Measurements from ENCODE around the gene NCCRP1. TPM values are rescaled to one million over a fixed set of nuclear protein-coding genes. Genes with fewer than 3 reads are reported as not detected.
"Not testable (repeated sequence)": the region's sequence is repeated elsewhere in the genome, so short reads cannot be mapped to it uniquely, and the experiment has no call there.

NCCRP1 gene
- total RNA-seq, 1 donor from 2014 or later = 1.9 TPM

- no peak for DNase-seq (ENCODE audit: low spot score)
- Histone ChIP-seq H4K20me1 (ENCODE audit: low read depth) (no peaks in the 10 kb centered on the region), H3K4me3 (no peak overlapping the region), H3K36me3 (no peaks in the 10 kb centered on the region), H3F3A (ENCODE audit: low read depth) (no peaks in the 10 kb centered on the region), H3K9ac (no peak overlapping the region), H3K4me1 (no peaks in the 10 kb centered on the region), H3K9me3 (ENCODE audit: low read depth) (no peaks in the 10 kb centered on the region), H2AFZ (replicated peaks) (no peak overlapping the region), H3K27me3 (peaks cover 24% of the 10 kb centered on the region), H3K79me2 (ENCODE audit: low read depth) (no peaks in the 10 kb centered on the region), H3K27ac (no peak overlapping the region), H3K4me2 (no peak overlapping the region)
- no peaks in the 10 kb centered on the region for H3K4me1 Mint-ChIP-seq
- TF ChIP-seq EZH2 (IDR thresholded peaks at IDR 0.05) (no peak), CTCF (IDR thresholded peaks at IDR 0.05) (no peak), EZH2phosphoT487 (IDR thresholded peaks at IDR 0.05) (no peak)
- peak overlapping the region; percentile 9 for H3K4me3 Mint-ChIP-seq
- peaks cover 13% of the 10 kb centered on the region for H3K27me3 Mint-ChIP-seq (ENCODE audit: insufficient read depth, low read depth)
- H3K36me3 Mint-ChIP-seq = no peaks in the 10 kb centered on the region
- H3K9me3 Mint-ChIP-seq = peaks cover 3% of the 10 kb centered on the region
- H3K27ac Mint-ChIP-seq = no peak overlapping the region
Observed at GRCh38 chr19:39217094-39217493, 20.3 kb downstream of the NCCRP1 start.

- no peaks in the 10 kb centered on the region for H3F3A ChIP-seq (ENCODE audit: low read depth)
- H3K9me3 Mint-ChIP-seq = peaks cover 3% of the 10 kb centered on the region
- peaks cover 30% of the 10 kb centered on the region for H3K27me3 ChIP-seq
- no peak overlapping the region for H3K4me3 ChIP-seq
- no peak overlapping the region for H3K27ac Mint-ChIP-seq
- no peak overlapping the region for H3K4me3 Mint-ChIP-seq
- no peaks in the 10 kb centered on the region for H3K36me3 ChIP-seq
- no peak overlapping the region for H3K9ac ChIP-seq
- H4K20me1 ChIP-seq (ENCODE audit: low read depth) = no peaks in the 10 kb centered on the region
- no peak for TF ChIP-seq CTCF (IDR thresholded peaks at IDR 0.05)
- no peak for TF ChIP-seq EZH2 (IDR thresholded peaks at IDR 0.05)
- no peak for TF ChIP-seq EZH2phosphoT487 (IDR thresholded peaks at IDR 0.05)
- H3K27me3 Mint-ChIP-seq (ENCODE audit: insufficient read depth, low read depth) = peaks cover 13% of the 10 kb centered on the region
- no peak for DNase-seq (ENCODE audit: low spot score)
- no peak overlapping the region for H3K4me2 ChIP-seq
- no peaks in the 10 kb centered on the region for H3K4me1 ChIP-seq
- H2AFZ ChIP-seq (replicated peaks) = no peak overlapping the region
- H3K4me1 Mint-ChIP-seq = no peaks in the 10 kb centered on the region
- H3K27ac ChIP-seq = no peak overlapping the region
- no peaks in the 10 kb centered on the region for H3K79me2 ChIP-seq (ENCODE audit: low read depth)
- H3K36me3 Mint-ChIP-seq = no peaks in the 10 kb centered on the region
- H3K9me3 ChIP-seq (ENCODE audit: low read depth) = no peaks in the 10 kb centered on the region
Observed at GRCh38 chr19:39218230-39219007, 21.7 kb downstream of the NCCRP1 start.

- not testable (repeated sequence) for H3K9me3 Mint-ChIP-seq; H3K4me1 ChIP-seq; H3K4me3 ChIP-seq; H3K9me3 ChIP-seq (ENCODE audit: low read depth); H3K27ac Mint-ChIP-seq; H3K4me3 Mint-ChIP-seq; H3K4me1 Mint-ChIP-seq; H3F3A ChIP-seq (ENCODE audit: low read depth); H3K79me2 ChIP-seq (ENCODE audit: low read depth); H3K27ac ChIP-seq; H3K4me2 ChIP-seq; H3K36me3 ChIP-seq; H2AFZ ChIP-seq (replicated peaks); H3K9ac ChIP-seq; H3K36me3 Mint-ChIP-seq; DNase-seq (ENCODE audit: low spot score); H4K20me1 ChIP-seq (ENCODE audit: low read depth)
- H3K27me3 ChIP-seq = peaks cover 30% of the 10 kb centered on the region
- peaks cover 13% of the 10 kb centered on the region for H3K27me3 Mint-ChIP-seq (ENCODE audit: insufficient read depth, low read depth)
Observed at GRCh38 chr19:39219108-39219507, 22.3 kb downstream of the NCCRP1 start.

GRCh38 chr19:39223703-39224279 lies 27.0 kb downstream of the NCCRP1 start:
- Histone ChIP-seq H3K4me1 (no peaks in the 10 kb centered on the region), H3K36me3 (no peaks in the 10 kb centered on the region), H3K27me3 (peaks cover 66% of the 10 kb centered on the region), H3F3A (ENCODE audit: low read depth) (no peaks in the 10 kb centered on the region), H3K4me3 (no peak overlapping the region), H2AFZ (replicated peaks) (no peak overlapping the region), H4K20me1 (ENCODE audit: low read depth) (no peaks in the 10 kb centered on the region), H3K27ac (no peak overlapping the region), H3K79me2 (ENCODE audit: low read depth) (no peaks in the 10 kb centered on the region), H3K9me3 (ENCODE audit: low read depth) (no peaks in the 10 kb centered on the region), H3K9ac (no peak overlapping the region), H3K4me2 (no peak overlapping the region)
- TF ChIP-seq CTCF (IDR thresholded peaks at IDR 0.05) (no peak), EZH2phosphoT487 (IDR thresholded peaks at IDR 0.05) (no peak), EZH2 (IDR thresholded peaks at IDR 0.05) (no peak)
- Mint-ChIP-seq H3K27ac (no peak overlapping the region), H3K27me3 (ENCODE audit: insufficient read depth, low read depth) (peaks cover 20% of the 10 kb centered on the region), H3K4me1 (no peaks in the 10 kb centered on the region), H3K4me3 (no peak overlapping the region), H3K9me3 (no peaks in the 10 kb centered on the region), H3K36me3 (no peaks in the 10 kb centered on the region)
- peak; percentile 84 for DNase-seq (ENCODE audit: low spot score)
